Endothelial cell of umbilical vein (primary cell): ENCODE data around the gene RGP1. TPM values are rescaled to one million over a fixed set of nuclear protein-coding genes. Genes with fewer than 3 reads are reported as not detected.

Source experiments
- BruUV-seq: library from RNA; stranded (reverse); fragments of 400-500 nt; replicated peaks from 2 replicates; lab custom pipeline; 2021; lab: Mats Ljungman, UMichigan
- CTCF ChIA-PET: fragments of 300-600, 350-600 bp; sonication (Branson Sonifier 250); formaldehyde crosslinking; loops from one replicate; lab custom pipeline; 2021; ENCODE audit warnings: antibody characterized with exemption, inconsistent platforms; lab: Charles Lee
- POLR2A ChIA-PET: fragments of 300-600, 350-600 bp; sonication (Branson Sonifier 250); formaldehyde crosslinking; loops from one replicate; lab custom pipeline; 2021; ENCODE audit warnings: antibody characterized with exemption, inconsistent platforms; lab: Charles Lee
- DNase-seq: peaks from one replicate; pipeline ENCODE4 v3.0.0-alpha.2; 2011; ENCODE audit warnings: low read depth, low spot score
- FAIRE-seq: peaks from 2 replicates; lab custom pipeline; 2011; peaks lifted over from hg19 to GRCh38; lab: Jason Lieb, UNC
- H2AFZ ChIP-seq: 2 replicates; pipeline ENCODE4 v1.6.0; 2012; ENCODE audit warnings: low read depth, low read length, control low read depth, inconsistent platforms
- H3K27ac ChIP-seq: 2 replicates; pipeline ENCODE4 v1.5.1; 2011; ENCODE audit warnings: low read depth, mild to moderate bottlenecking, control low read depth, low read length, moderate library complexity; ENCODE audit not compliant: insufficient read depth
- H3K27me3 ChIP-seq, 2 experiments: 2 replicates each; pipeline versions ENCODE4 v1.6.0 to v1.6.1; 2011; ENCODE audit warnings: low read length in 2 of 2, mixed read lengths in 1 of 2; ENCODE audit not compliant: control insufficient read depth in 2 of 2, insufficient read depth in 2 of 2
- H3K36me3 ChIP-seq, 2 experiments: 2 replicates in 1 of 2; 3 replicates in 1 of 2; pipeline ENCODE4 v1.5.1; 2011; ENCODE audit warnings: low read length in 2 of 2, mild to moderate bottlenecking in 1 of 2, moderate library complexity in 1 of 2; ENCODE audit not compliant: control insufficient read depth in 2 of 2, insufficient read depth in 2 of 2; ENCODE audit errors: extremely low read depth in 1 of 2
- H3K4me1 ChIP-seq: 3 replicates; pipeline ENCODE4 v1.5.1; 2011; ENCODE audit warnings: mild to moderate bottlenecking, low read length; ENCODE audit not compliant: control insufficient read depth, insufficient read depth; ENCODE audit errors: extremely low read depth
- H3K4me2 ChIP-seq: 2 replicates; pipeline ENCODE4 v1.6.1; 2011; ENCODE audit warnings: low read length, control low read depth, mixed read lengths; ENCODE audit not compliant: insufficient read depth
- H3K4me3 ChIP-seq, 3 experiments: fragments of 200-600 bp in 1 of 3; sonication (generic), shearing (Covaris generic) in 1 of 3; replicated peaks in 1 of 3; 2 replicates each; pipeline ENCODE4 v1.5.1; 2011 to 2016; ENCODE audit warnings: control low read depth in 3 of 3, low read length in 3 of 3, mild to moderate bottlenecking in 2 of 3, inconsistent platforms in 1 of 3, low read depth in 1 of 3, moderate library complexity in 1 of 3; ENCODE audit not compliant: insufficient read depth in 1 of 3
- H3K79me2 ChIP-seq: 2 replicates; pipeline ENCODE4 v1.6.0; 2012; ENCODE audit warnings: low read length, inconsistent platforms; ENCODE audit not compliant: control insufficient read depth, insufficient read depth
- H3K9ac ChIP-seq: replicated peaks from 2 replicates; pipeline ENCODE3; 2011; ENCODE audit warnings: low read length, control low read depth; ENCODE audit not compliant: insufficient read depth; ENCODE audit errors: extremely low read depth
- H3K9me1 ChIP-seq: replicated peaks from 3 replicates; pipeline ENCODE4 v1.6.0; 2011; ENCODE audit warnings: mild to moderate bottlenecking, low read length; ENCODE audit not compliant: control insufficient read depth, insufficient read depth; ENCODE audit errors: extremely low read depth
- H3K9me3 ChIP-seq: replicated peaks from 2 replicates; pipeline ENCODE4 v1.5.1; 2012; ENCODE audit warnings: low read length, inconsistent platforms; ENCODE audit not compliant: control insufficient read depth, insufficient read depth
- H4K20me1 ChIP-seq: replicated peaks from 2 replicates; pipeline ENCODE3; 2011; ENCODE audit warnings: mild to moderate bottlenecking, low read length; ENCODE audit not compliant: control insufficient read depth, insufficient read depth; ENCODE audit errors: extremely low read depth
- EZH2 ChIP-seq: IDR thresholded peaks from 2 replicates; pipeline ENCODE4 v1.6.1; 2012; ENCODE audit warnings: borderline replicate concordance, low read depth, mild to moderate bottlenecking, moderate library complexity, low read length, inconsistent platforms; ENCODE audit not compliant: severe bottlenecking
- FOS ChIP-seq: IDR thresholded peaks from 2 replicates; pipeline ENCODE4 v1.6.1; 2011; ENCODE audit warnings: mild to moderate bottlenecking, low read length, moderate library complexity, borderline replicate concordance; ENCODE audit not compliant: insufficient read depth
- GATA2 ChIP-seq: IDR thresholded peaks from 2 replicates; pipeline ENCODE4 v1.7.0; 2011; ENCODE audit warnings: low read depth, mild to moderate bottlenecking, moderate library complexity, mixed read lengths, low read length; ENCODE audit not compliant: insufficient read length, insufficient read depth
- JUN ChIP-seq: IDR thresholded peaks from 2 replicates; pipeline ENCODE4 v1.6.1; 2011; ENCODE audit warnings: borderline replicate concordance, low read depth; ENCODE audit not compliant: insufficient read length, insufficient read depth
- MYC ChIP-seq: IDR thresholded peaks from one replicate; pipeline ENCODE4 v1.6.1; 2011; ENCODE audit warnings: mild to moderate bottlenecking, low read depth, low read length
- POLR2A ChIP-seq: IDR thresholded peaks from 2 replicates; pipeline ENCODE4 v1.6.1; 2012; ENCODE audit warnings: low read depth, mild to moderate bottlenecking, control low read depth, low read length
- POLR2AphosphoS5 ChIP-seq: IDR thresholded peaks from 2 replicates; pipeline ENCODE4 v1.6.1; 2012; ENCODE audit warnings: low read depth, mild to moderate bottlenecking, control low read depth, low read length, moderate library complexity; ENCODE audit not compliant: insufficient read depth
- dilution Hi-C: fragments of 300-500 bp; cut with MboI; formaldehyde crosslinking; loops from one replicate; pipeline ENCODE4 v1.15.0; 2019; ENCODE audit warnings: low sequenced_read_pairs; ENCODE audit not compliant: extremely low pct_ligation_motif_present
- intact Hi-C: fragments of 100-400 bp; cut with micrococcal nuclease; formaldehyde crosslinking; loops from one replicate; pipeline ENCODE4 v1.10.0; 2022
- polyA plus RNA-seq, 4 experiments: library from polyadenylated mRNA; depleted of rRNA in 3 of 4; stranded (reverse) in 3 of 4; unstranded in 1 of 4; fragments of >200 nt; gene quantifications; 2 replicates each; pipeline versions ENCODE4 v1.2.1 to v1.2.3, GENCODE V29; 2011 to 2012; ENCODE audit warnings: missing spikeins in 1 of 4
- total RNA-seq: library from RNA; stranded (reverse); gene quantifications from 2 replicates; pipeline ENCODE4 v1.2.3, GENCODE V29; 2021
- TF ChIP-seq, protein P1 (sequence below), 2 donors: IDR thresholded peaks; 1 replicate in 1 of 2; 2 replicates in 1 of 2; pipeline ENCODE4 v1.5.1; 2011; ENCODE audit warnings: low read length in 2 of 2, mild to moderate bottlenecking in 2 of 2, moderate library complexity in 2 of 2, control low read depth in 1 of 2, inconsistent platforms in 1 of 2, low read depth in 1 of 2; ENCODE audit not compliant: insufficient read depth in 1 of 2; ENCODE audit errors: extremely low read depth in 1 of 2
- TF ChIP-seq, protein P2 (sequence below): IDR thresholded peaks from 2 replicates; pipeline ENCODE4 v1.6.1; 2011; ENCODE audit not compliant: insufficient read depth, insufficient read length

Gene RGP1
- total and polyA plus RNA-seq, 2 donors (not counting 3 experiments of a cell fraction or from before 2014, with no cell fraction given), result 15.0 to 29.0 TPM

DNA sequence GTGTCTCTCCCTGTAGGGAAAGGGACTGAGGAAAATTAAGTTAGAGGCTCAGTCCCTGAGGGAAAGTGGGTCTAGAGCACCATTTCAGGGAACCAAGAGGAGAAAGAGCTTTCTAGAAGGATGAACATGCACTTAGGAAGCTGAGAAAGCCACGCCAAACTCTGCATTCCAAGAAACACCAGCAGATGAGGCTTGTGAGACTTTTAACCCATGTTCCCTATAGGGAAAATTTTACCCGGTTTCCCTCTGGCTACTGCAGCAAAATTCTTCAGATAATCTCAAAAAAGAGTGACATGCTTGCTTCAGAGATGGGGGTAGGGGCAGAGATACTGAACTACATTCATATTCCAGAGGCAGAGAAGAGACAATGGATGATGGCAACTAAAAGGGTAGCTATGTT lies 25.7 kb upstream of the RGP1 start:
- H3K4me1 ChIP-seq, result peaks cover 20% of the 10 kb centered on the region
- peaks cover 48% of the 10 kb centered on the region for H3K79me2 ChIP-seq
- FAIRE-seq, result no peak
- no peak for TF ChIP-seq GATA2
- TF ChIP-seq, protein P1, sequence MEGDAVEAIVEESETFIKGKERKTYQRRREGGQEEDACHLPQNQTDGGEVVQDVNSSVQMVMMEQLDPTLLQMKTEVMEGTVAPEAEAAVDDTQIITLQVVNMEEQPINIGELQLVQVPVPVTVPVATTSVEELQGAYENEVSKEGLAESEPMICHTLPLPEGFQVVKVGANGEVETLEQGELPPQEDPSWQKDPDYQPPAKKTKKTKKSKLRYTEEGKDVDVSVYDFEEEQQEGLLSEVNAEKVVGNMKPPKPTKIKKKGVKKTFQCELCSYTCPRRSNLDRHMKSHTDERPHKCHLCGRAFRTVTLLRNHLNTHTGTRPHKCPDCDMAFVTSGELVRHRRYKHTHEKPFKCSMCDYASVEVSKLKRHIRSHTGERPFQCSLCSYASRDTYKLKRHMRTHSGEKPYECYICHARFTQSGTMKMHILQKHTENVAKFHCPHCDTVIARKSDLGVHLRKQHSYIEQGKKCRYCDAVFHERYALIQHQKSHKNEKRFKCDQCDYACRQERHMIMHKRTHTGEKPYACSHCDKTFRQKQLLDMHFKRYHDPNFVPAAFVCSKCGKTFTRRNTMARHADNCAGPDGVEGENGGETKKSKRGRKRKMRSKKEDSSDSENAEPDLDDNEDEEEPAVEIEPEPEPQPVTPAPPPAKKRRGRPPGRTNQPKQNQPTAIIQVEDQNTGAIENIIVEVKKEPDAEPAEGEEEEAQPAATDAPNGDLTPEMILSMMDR (IDR thresholded peaks at IDR 0.05; ENCODE audit: extremely low read depth in 1 of 2, insufficient read depth in 1 of 2, low read depth in 1 of 2, low read length in 2 of 2), result no peak
- no peak for TF ChIP-seq JUN
- TF ChIP-seq FOS, result no peak
- TF ChIP-seq MYC, result no peak
- no peak for TF ChIP-seq EZH2
- no peak for TF ChIP-seq POLR2A
- TF ChIP-seq POLR2AphosphoS5, result no peak
- TF ChIP-seq, protein P2, sequence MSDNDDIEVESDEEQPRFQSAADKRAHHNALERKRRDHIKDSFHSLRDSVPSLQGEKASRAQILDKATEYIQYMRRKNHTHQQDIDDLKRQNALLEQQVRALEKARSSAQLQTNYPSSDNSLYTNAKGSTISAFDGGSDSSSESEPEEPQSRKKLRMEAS, result no peak
- POLR2A ChIA-PET, result no interaction called here
- no peaks in the 10 kb centered on the region for H3K27me3 ChIP-seq
- H3K9me3 ChIP-seq, result no peaks in the 10 kb centered on the region
- intact Hi-C loops, result no loop called here
- H3K27ac ChIP-seq, result no peak overlapping the region
- CTCF ChIA-PET, result interaction anchor here (0.6 to 1.4 kb wide), 2 partner anchors 10 to 27 kb away, joined by 3 to 4 read pairs; no protein-coding TSS in a partner anchor
- dilution Hi-C loops, result no loop called here
- no peak overlapping the region for H2AFZ ChIP-seq
- no peak for DNase-seq
- BruUV-seq, result no TSS peak
- no peaks in the 10 kb centered on the region for H4K20me1 ChIP-seq
- peaks cover 43 to 62% of the 10 kb centered on the region in 2 experiments for H3K36me3 ChIP-seq
- H3K4me3 ChIP-seq, result no peak overlapping the region
- H3K4me2 ChIP-seq, result no peak overlapping the region
- no peaks in the 10 kb centered on the region for H3K9me1 ChIP-seq
- H3K9ac ChIP-seq, result no peak overlapping the region
